ENCODE data around the gene KRAS. TPM values are rescaled to one million over a fixed set of nuclear protein-coding genes. Genes with fewer than 3 reads are reported as not detected.

KRAS gene
- total and polyA plus RNA-seq, 2 of the 13 experiments (the other 11 are each of a cell fraction or from before 2014, with no cell fraction given): 6.5 to 9.8 TPM

DNA sequence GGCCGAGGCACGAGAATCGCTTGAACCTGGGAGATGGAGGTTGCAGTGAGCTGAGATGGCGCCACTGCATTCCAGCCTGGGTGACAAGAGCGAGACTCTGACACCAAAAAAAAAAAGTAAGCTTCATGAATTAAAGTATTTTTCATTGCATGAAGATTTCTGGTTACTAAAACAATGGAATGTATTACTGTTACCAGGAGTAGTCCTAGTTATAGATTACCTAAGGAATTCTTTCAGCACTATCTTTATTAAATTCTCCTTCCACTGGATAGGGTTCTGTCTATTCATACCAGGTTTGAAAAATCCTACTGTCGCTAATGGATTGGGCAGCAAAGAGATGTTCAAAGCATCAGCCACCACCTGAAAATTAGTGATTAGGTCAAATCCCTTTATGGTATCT is 43.3 kb downstream of the KRAS start:
- TF ChIP-seq ZNF251 (CRISPR knock-in tag; IDR thresholded peaks at IDR 0.05) (no peak), ZMYM4 (CRISPR knock-in tag; IDR thresholded peaks at IDR 0.05) (no peak), ATRX (CRISPR knock-in tag; IDR thresholded peaks at IDR 0.05; ENCODE audit: borderline replicate concordance) (no peak), CBFB (CRISPR knock-in tag; IDR thresholded peaks at IDR 0.05) (no peak), ZNF253 (CRISPR knock-in tag; IDR thresholded peaks at IDR 0.05; ENCODE audit: borderline replicate concordance) (no peak)
- TF ChIP-seq, protein P1, sequence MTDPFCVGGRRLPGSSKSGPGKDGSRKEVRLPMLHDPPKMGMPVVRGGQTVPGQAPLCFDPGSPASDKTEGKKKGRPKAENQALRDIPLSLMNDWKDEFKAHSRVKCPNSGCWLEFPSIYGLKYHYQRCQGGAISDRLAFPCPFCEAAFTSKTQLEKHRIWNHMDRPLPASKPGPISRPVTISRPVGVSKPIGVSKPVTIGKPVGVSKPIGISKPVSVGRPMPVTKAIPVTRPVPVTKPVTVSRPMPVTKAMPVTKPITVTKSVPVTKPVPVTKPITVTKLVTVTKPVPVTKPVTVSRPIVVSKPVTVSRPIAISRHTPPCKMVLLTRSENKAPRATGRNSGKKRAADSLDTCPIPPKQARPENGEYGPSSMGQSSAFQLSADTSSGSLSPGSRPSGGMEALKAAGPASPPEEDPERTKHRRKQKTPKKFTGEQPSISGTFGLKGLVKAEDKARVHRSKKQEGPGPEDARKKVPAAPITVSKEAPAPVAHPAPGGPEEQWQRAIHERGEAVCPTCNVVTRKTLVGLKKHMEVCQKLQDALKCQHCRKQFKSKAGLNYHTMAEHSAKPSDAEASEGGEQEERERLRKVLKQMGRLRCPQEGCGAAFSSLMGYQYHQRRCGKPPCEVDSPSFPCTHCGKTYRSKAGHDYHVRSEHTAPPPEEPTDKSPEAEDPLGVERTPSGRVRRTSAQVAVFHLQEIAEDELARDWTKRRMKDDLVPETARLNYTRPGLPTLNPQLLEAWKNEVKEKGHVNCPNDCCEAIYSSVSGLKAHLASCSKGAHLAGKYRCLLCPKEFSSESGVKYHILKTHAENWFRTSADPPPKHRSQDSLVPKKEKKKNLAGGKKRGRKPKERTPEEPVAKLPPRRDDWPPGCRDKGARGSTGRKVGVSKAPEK (CRISPR knock-in tag; IDR thresholded peaks at IDR 0.05; ENCODE audit: borderline replicate concordance): no peak
- TF ChIP-seq, protein P2, sequence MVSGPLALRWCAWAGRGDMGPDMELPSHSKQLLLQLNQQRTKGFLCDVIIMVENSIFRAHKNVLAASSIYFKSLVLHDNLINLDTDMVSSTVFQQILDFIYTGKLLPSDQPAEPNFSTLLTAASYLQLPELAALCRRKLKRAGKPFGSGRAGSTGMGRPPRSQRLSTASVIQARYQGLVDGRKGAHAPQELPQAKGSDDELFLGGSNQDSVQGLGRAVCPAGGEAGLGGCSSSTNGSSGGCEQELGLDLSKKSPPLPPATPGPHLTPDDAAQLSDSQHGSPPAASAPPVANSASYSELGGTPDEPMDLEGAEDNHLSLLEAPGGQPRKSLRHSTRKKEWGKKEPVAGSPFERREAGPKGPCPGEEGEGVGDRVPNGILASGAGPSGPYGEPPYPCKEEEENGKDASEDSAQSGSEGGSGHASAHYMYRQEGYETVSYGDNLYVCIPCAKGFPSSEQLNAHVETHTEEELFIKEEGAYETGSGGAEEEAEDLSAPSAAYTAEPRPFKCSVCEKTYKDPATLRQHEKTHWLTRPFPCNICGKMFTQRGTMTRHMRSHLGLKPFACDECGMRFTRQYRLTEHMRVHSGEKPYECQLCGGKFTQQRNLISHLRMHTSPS (CRISPR knock-in tag; IDR thresholded peaks at IDR 0.05; ENCODE audit: low read depth): no peak
- TF ChIP-seq, protein P3, sequence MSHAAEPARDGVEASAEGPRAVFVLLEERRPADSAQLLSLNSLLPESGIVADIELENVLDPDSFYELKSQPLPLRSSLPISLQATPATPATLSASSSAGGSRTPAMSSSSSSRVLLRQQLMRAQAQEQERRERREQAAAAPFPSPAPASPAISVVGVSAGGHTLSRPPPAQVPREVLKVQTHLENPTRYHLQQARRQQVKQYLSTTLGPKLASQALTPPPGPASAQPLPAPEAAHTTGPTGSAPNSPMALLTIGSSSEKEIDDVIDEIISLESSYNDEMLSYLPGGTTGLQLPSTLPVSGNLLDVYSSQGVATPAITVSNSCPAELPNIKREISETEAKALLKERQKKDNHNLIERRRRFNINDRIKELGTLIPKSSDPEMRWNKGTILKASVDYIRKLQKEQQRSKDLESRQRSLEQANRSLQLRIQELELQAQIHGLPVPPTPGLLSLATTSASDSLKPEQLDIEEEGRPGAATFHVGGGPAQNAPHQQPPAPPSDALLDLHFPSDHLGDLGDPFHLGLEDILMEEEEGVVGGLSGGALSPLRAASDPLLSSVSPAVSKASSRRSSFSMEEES (CRISPR knock-in tag; IDR thresholded peaks at IDR 0.05): no peak
- BruUV-seq (replicated peaks): no TSS peak
- H3K4me1 ChIP-seq (ENCODE audit: insufficient read depth, low read length): peaks cover 5% of the 10 kb centered on the region; the same call in 1 of the 2 replicates
- ChIA-PET CTCF (ENCODE audit: low intra/inter-chr PET ratio, low total read pairs) (no interaction called here), POLR2A (no interaction called here)
- H3K27ac ChIP-seq (ENCODE audit: extremely low read length, insufficient read depth, low read length): no peak overlapping the region
- H3K9ac ChIP-seq (ENCODE audit: insufficient read depth, low read depth, low read length): no peak overlapping the region
- no peak overlapping the region for H3K4me2 ChIP-seq (ENCODE audit: low read depth, low read length)
- in situ Hi-C loops (cut with HindIII; ENCODE audit: extremely low pct_ligation_motif_present, low pct_unique_long_range_greater_than_20kb) (no loop called here), intact Hi-C loops (cut with micrococcal nuclease; ENCODE audit: unreplicated experiment) (no loop called here)
- no peak for ATAC-seq
- WGBS (ENCODE audit: low lambda C conversion rate): 100% methylated on average over 6 of the region's 6 CpGs
- H3K9me3 ChIP-seq (ENCODE audit: low read length): no peaks in the 10 kb centered on the region
- H3K36me3 ChIP-seq (replicated peaks in 1 of 2; ENCODE audit: control insufficient read depth in 1 of 2, insufficient read depth in 2 of 2, low read length in 2 of 2): no peaks in the 10 kb centered on the region
- no peaks in the 10 kb centered on the region for H3K27me3 ChIP-seq (ENCODE audit: control insufficient read depth in 1 of 2, insufficient read depth in 2 of 2, low read length in 2 of 2)
- no peaks in the 10 kb centered on the region for H3K79me2 ChIP-seq (ENCODE audit: insufficient read depth, low read length)
- no peak overlapping the region for H3K4me3 ChIP-seq (replicated peaks in 1 of 3; ENCODE audit: insufficient read depth in 1 of 3, low read depth in 2 of 3, low read length in 3 of 3)
- no peak for FAIRE-seq
- no peaks in the 10 kb centered on the region for H4K20me1 ChIP-seq (ENCODE audit: insufficient read depth, low read length)
- no peak for DNase-seq (ENCODE audit: low spot score)
- no peak overlapping the region for H2AFZ ChIP-seq (ENCODE audit: low read length)
